Smooth muscle cell (in vitro differentiated cells): ENCODE measurements around the gene PLCL1. TPM values are rescaled to one million over a fixed set of nuclear protein-coding genes. Genes with fewer than 3 reads are reported as not detected.

Experiments
- DNase-seq: peaks from one replicate; lab custom pipeline; 2025; ENCODE audit not compliant: unreplicated experiment; lab: John Stamatoyannopoulos, UW
- H2AFZ ChIP-seq: fragments of 200-600 bp; sonication (generic); 2 replicates; pipeline ENCODE4 v1.6.0; 2016; ENCODE audit warnings: antibody characterized with exemption, low read depth, mild to moderate bottlenecking
- H3F3A ChIP-seq: fragments of 200-600 bp; sonication (generic); 2 replicates; pipeline ENCODE4 v1.6.0; 2017; ENCODE audit warnings: antibody characterized with exemption, low read depth
- H3K27ac ChIP-seq: fragments of 200-600 bp; sonication (generic); 2 replicates; pipeline ENCODE4 v1.5.1; 2016; ENCODE audit warnings: low read depth, mild to moderate bottlenecking
- H3K27me3 ChIP-seq: fragments of 200-600 bp; sonication (generic); 2 replicates; pipeline ENCODE4 v1.6.1; 2016; ENCODE audit warnings: low read depth, mild to moderate bottlenecking
- H3K36me3 ChIP-seq: fragments of 200-600 bp; sonication (generic); 2 replicates; pipeline ENCODE4 v1.5.1; 2016; ENCODE audit warnings: low read depth
- H3K4me1 ChIP-seq: fragments of 200-600 bp; sonication (generic); 2 replicates; pipeline ENCODE4 v1.5.1; 2016; ENCODE audit warnings: low read depth
- H3K4me2 ChIP-seq: fragments of 200-600 bp; sonication (generic); 2 replicates; pipeline ENCODE4 v1.6.0; 2016; ENCODE audit warnings: mild to moderate bottlenecking
- H3K4me3 ChIP-seq: fragments of 200-600 bp; sonication (generic); 2 replicates; pipeline ENCODE4 v1.5.1; 2016; ENCODE audit warnings: mild to moderate bottlenecking
- H3K79me2 ChIP-seq: fragments of 200-600 bp; sonication (generic); 2 replicates; pipeline ENCODE4 v1.6.0; 2016; ENCODE audit warnings: low read depth, mild to moderate bottlenecking
- H3K9ac ChIP-seq: fragments of 200-600 bp; sonication (generic); 2 replicates; pipeline ENCODE4 v1.6.0; 2016; ENCODE audit warnings: low read depth
- H3K9me3 ChIP-seq: fragments of 200-600 bp; sonication (generic); replicated peaks from 2 replicates; pipeline ENCODE4 v1.5.1; 2016; ENCODE audit warnings: low read depth
- H4K20me1 ChIP-seq: fragments of 200-600 bp; sonication (generic); 2 replicates; pipeline ENCODE4 v1.6.0; 2016; ENCODE audit warnings: low read depth
- WGBS: methylation state at CpG from one replicate; pipeline ENCODE4 v1.1.7; 2016; ENCODE audit warnings: low lambda C conversion rate; 5-methylcytosine and 5-hydroxymethylcytosine counted together
- polyA plus RNA-seq: library from polyadenylated mRNA; unstranded; fragments of >200 nt; fragmentation: Nextera tagmentation; extraction: Ambion mirVana; gene quantifications from 2 replicates; pipeline ENCODE4 v1.2.1, GENCODE V29; 2016
- total RNA-seq: library from RNA; depleted of rRNA; stranded (reverse); fragments of >200 nt; gene quantifications from 2 replicates; pipeline ENCODE4 v1.2.3, GENCODE V29; 2014
- TF ChIP-seq, protein P1 (sequence below): fragments of 200-600 bp; sonication (generic); IDR thresholded peaks from 2 replicates; pipeline ENCODE4 v1.5.1; 2017; ENCODE audit warnings: borderline replicate concordance, mild to moderate bottlenecking, antibody characterized with exemption; ENCODE audit not compliant: insufficient read depth, poor library complexity, severe bottlenecking

Gene PLCL1
- total and polyA plus RNA-seq, 2 experiments from 2014 or later = 0.87 to 1.3 TPM

- Histone ChIP-seq H3K4me2 (no peak overlapping the region), H3K27ac (no peak overlapping the region), H2AFZ (no peak overlapping the region), H3K79me2 (no peaks in the 10 kb centered on the region), H3K4me1 (no peaks in the 10 kb centered on the region), H3K27me3 (no peaks in the 10 kb centered on the region), H3K4me3 (no peak overlapping the region), H3K36me3 (no peaks in the 10 kb centered on the region), H3K9ac (no peak overlapping the region), H3F3A (no peaks in the 10 kb centered on the region), H3K9me3 (no peaks in the 10 kb centered on the region), H4K20me1 (no peaks in the 10 kb centered on the region)
- WGBS = 82% methylated on average over 2 of the region's 2 CpGs
- TF ChIP-seq, protein P1, sequence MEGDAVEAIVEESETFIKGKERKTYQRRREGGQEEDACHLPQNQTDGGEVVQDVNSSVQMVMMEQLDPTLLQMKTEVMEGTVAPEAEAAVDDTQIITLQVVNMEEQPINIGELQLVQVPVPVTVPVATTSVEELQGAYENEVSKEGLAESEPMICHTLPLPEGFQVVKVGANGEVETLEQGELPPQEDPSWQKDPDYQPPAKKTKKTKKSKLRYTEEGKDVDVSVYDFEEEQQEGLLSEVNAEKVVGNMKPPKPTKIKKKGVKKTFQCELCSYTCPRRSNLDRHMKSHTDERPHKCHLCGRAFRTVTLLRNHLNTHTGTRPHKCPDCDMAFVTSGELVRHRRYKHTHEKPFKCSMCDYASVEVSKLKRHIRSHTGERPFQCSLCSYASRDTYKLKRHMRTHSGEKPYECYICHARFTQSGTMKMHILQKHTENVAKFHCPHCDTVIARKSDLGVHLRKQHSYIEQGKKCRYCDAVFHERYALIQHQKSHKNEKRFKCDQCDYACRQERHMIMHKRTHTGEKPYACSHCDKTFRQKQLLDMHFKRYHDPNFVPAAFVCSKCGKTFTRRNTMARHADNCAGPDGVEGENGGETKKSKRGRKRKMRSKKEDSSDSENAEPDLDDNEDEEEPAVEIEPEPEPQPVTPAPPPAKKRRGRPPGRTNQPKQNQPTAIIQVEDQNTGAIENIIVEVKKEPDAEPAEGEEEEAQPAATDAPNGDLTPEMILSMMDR = no peak
- no peak for DNase-seq
These were observed 240.4 kb downstream of the PLCL1 start for GRCh38 chr2:198044777-198045176.

DNA sequence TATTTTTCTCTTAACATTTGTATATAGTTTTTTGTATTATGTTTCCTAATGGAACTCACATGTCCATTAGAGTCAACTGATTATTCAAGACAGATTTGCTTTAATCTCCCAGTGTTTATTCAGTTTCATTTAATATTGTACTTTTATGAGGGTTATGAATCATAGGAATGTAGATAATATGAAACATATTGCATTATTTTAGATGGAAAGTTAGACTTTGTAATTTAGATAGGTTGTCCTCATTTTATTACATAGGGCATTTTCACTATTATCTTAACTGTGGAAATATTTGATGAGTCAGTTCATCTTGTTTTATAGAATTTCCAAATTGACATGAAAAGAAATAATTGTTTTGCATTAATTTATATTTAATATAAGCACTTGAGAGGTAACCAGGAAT lies 240.8 kb downstream of the PLCL1 start:
- Histone ChIP-seq H3F3A (no peaks in the 10 kb centered on the region), H3K27me3 (no peaks in the 10 kb centered on the region), H4K20me1 (no peaks in the 10 kb centered on the region), H3K36me3 (no peaks in the 10 kb centered on the region), H3K79me2 (no peaks in the 10 kb centered on the region), H3K9me3 (no peaks in the 10 kb centered on the region), H3K4me3 (no peak overlapping the region), H3K9ac (no peak overlapping the region), H3K4me1 (no peaks in the 10 kb centered on the region), H3K4me2 (no peak overlapping the region), H2AFZ (no peak overlapping the region), H3K27ac (no peak overlapping the region)
- DNase-seq = no peak
- TF ChIP-seq, protein P1 = no peak

- Histone ChIP-seq H3K79me2 (no peaks in the 10 kb centered on the region), H3F3A (no peaks in the 10 kb centered on the region), H4K20me1 (no peaks in the 10 kb centered on the region), H3K9me3 (no peaks in the 10 kb centered on the region), H3K4me1 (no peaks in the 10 kb centered on the region), H3K36me3 (no peaks in the 10 kb centered on the region), H3K27me3 (no peaks in the 10 kb centered on the region), H2AFZ (no peak overlapping the region), H3K4me3 (no peak overlapping the region), H3K9ac (no peak overlapping the region), H3K4me2 (no peak overlapping the region), H3K27ac (no peak overlapping the region)
- WGBS = 79% methylated on average over 2 of the region's 2 CpGs
- TF ChIP-seq, protein P1 = no peak
- DNase-seq = no peak
These were observed 248.3 kb downstream of the PLCL1 start for GRCh38 chr2:198052741-198053140.

GRCh38 chr2:198053148-198053547 lies 248.8 kb downstream of the PLCL1 start:
- H3K9ac ChIP-seq = no peak overlapping the region
- H3K4me1 ChIP-seq = no peaks in the 10 kb centered on the region
- H2AFZ ChIP-seq = no peak overlapping the region
- no peak overlapping the region for H3K4me3 ChIP-seq
- no peak overlapping the region for H3K4me2 ChIP-seq
- H3K27me3 ChIP-seq = no peaks in the 10 kb centered on the region
- H3K27ac ChIP-seq = no peak overlapping the region
- 100% methylated on average over 1 of the region's 1 CpG for WGBS
- no peaks in the 10 kb centered on the region for H3K9me3 ChIP-seq
- no peaks in the 10 kb centered on the region for H3F3A ChIP-seq
- no peaks in the 10 kb centered on the region for H4K20me1 ChIP-seq
- H3K79me2 ChIP-seq = no peaks in the 10 kb centered on the region
- no peak for DNase-seq
- TF ChIP-seq, protein P1 = no peak
- H3K36me3 ChIP-seq = no peaks in the 10 kb centered on the region
